Measurements from ENCODE around the gene THBS3.
"Not testable (repeated sequence)": the region's sequence is repeated elsewhere in the genome, so short reads cannot be mapped to it uniquely, and the experiment has no call there.

THBS3 gene

DNA sequence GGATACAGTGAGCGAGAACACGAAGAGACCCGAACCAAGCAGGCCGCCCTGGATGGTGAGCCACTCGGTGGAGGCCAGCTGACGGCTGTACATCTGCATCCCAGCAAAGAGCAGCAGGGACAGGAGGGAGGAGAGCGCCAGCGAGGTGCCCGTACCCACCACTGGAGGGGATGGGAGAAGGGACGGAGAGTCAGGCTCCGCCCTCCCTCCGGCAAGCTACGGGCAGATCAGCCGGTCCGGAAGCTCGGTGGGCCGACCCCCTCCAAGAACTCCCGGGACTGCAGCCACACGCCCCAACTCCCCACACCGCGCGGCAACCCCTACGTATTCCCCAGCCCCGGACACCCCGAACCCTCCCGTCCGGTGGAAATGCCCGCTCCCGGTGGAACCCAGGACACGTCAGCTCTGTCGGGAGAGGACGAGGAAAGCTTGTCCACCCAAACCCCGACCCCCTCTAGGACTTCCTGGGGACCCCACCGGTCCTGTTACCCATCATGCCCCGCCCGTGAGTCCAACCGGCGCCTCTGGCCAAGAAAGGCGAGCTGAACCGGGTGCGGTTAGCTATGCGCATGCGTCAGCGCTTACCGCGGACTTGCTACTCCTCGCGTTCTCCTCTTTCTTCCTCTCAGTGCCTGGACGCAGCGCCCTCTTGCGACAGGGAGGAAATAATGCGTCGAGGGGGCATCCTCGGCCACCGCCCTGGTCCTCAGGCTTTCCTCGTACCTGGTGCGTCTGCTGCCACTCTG lies 34.8 kb downstream of the THBS3 start, which contains the start of gene KRTCAP2:
KRTCAP2 (minus strand) TSS at position 573 of the 746 bp plus-strand sequence; CDS start at position 493, 80 bp downstream.
- FAIRE-seq, result peak; percentile 90

GRCh38 chr1:155171836-155172731 lies 35.6 kb downstream of the THBS3 start:
- FAIRE-seq, result no peak

DNA sequence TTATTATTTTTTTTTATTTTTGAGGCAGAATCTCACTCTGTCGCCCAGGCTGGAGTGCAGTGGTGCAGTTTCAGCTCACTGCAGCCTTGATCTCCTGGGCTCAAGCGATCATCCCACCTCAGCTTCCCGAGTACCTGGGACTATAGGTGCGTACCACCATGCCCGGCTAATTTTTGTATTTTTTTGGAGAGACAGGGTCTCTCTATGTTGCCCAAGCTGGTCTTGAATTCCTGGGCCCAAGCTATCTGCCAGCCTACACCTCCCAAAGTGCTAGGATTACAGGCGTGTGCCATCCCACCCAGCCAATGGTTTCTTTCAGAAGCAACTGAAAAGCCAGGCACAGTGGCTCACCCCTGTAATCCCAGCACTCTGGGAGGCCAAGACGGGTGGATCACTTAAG lies 36.9 kb downstream of the THBS3 start:
- no peak for FAIRE-seq

GRCh38 chr1:155170101-155170785 lies 37.5 kb downstream of the THBS3 start:
- no peak for FAIRE-seq

GRCh38 chr1:155169541-155169940 lies 38.2 kb downstream of the THBS3 start:
- FAIRE-seq, result no peak

DNA sequence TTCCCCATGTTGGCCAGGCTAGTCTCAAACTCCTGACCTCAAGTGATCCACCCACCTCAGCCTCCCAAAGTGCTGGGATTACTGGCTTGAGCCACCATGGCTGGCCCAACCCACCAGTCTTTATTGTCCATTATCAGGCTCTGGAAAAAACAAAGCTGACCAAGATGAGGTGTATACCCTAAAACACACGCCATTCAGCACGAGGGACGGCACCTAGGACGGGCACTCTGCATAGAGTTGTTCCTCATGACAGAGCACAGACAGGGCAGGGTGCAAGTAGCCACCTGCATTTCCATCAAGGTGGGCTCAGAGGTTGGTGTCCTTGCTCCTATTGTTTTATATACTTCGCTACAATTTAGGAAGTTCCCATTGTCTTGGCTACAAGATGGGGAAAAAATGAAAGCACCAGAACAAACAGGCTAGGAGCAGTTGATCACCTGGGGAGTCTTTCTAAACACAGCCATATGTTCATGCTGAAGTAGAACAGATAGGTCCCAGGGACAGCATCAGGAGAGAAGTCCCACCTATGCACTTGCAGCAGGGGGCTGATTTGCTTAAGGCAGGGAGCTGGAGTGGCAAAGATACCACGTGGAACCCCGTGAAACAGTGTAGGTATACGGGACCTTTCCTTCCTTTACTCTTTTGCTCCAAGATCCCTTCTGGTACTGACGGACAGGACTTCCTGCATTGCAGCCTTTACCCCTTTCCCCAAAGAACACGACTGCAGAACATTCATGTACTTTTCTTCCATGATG lies 39.1 kb downstream of the THBS3 start:
- no peak for FAIRE-seq

GRCh38 chr1:155168105-155168445 lies 39.6 kb downstream of the THBS3 start:
- FAIRE-seq, result not testable (repeated sequence)

DNA sequence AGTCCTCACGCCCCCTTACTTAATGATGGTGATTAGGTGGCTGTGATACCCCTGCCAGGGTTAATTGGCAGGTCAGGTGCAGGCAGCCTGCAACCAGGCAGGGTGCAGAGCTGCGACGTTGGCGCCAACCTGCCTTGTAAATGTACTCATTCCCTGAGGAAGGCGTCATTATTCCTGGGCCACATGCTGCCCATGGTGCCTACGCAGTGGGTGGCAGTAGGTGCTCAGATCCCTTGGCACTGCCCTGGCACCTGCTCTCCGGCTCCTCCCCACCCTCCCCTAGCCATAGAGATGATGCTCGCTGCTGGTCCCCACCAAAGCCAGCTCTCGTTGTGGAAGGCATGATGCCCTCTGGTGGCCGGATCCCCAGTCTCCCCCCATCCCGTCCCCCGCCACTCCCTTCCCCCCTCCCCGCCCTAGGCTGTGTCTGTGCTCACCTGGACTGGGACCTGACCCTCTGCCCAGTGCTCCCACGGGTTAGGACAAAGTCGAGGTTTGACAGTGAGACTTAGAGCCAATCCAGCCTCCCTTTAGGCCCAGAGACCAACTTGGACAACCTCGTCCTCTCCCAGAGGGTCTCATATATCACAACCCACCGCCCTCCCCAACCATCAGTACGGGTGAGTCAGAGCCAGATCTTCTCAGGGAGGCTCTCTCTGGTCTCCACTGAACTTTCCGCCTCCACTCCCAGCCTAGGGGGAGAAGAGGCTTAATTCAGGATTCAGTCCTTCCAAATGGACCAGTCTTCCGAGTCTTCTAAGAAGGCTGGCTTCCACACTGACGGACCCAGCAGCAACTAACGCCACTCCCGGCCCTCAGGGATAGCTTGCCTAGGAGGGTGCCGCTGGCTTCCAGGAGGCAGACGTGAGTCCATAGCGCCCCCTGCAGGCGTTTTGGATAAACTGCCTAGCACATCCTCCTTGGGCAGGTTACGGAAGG lies 40.3 kb downstream of the THBS3 start:
- FAIRE-seq, result peak; percentile 85

DNA sequence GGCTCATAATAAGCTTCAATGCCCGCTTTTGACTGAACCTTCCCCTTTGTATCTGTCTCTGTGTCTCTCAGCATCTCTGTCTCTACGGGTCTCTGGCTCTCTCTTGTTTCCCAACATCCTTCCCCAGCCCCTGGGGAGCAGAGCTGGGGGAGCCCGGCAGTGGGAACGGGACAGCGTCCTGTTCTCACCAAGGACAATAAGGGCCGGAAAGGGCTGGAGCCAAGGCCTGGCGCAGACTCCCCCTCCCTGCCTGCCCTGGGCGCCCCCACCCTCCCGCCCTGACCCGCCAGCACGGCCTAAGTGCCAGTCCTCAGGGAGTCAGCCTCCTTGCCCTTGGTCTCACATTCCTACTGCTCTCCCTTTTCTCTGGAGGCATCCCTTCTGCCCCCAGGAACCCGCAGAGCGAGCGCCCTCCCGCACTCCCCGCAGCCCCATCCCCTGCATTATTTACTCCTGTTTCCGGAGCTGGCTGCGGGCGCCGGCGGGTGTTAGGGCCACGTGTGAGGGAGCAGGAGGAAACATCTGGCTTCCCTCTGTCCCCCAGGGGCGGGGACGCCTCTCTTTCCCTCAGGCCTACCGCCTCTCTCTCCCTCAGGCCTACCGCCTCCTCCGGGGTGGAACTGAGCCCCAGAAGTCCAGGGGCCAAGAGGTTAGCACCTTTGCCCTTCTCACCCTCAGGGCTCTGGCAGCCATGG lies 41.1 kb downstream of the THBS3 start:
- no peak for FAIRE-seq

GRCh38 chr1:155166051-155166470 lies 41.6 kb downstream of the THBS3 start:
- FAIRE-seq, result no peak

DNA sequence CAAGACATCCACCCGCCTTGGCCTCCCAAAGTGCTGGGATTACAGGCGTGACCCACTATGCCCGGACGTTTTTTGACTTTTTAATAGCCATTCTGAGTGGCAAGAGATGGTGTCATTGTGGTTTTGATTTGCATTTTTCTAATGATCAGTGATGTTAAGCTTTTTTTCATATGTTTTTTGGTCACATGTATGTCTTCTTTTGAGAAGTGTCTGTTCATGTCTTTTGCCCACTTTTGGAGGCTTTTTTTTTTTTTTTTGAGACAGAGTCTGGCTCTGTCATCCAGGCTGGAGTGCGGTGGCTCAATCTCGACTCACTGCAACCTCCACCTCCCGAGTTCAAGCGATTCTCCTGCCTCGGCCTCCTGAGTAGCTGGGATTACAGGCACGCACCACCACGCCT lies 43.1 kb downstream of the THBS3 start:
- FAIRE-seq, result not testable (repeated sequence)

- FAIRE-seq, result not testable (repeated sequence)
These were observed 43.9 kb downstream of the THBS3 start for GRCh38 chr1:155163785-155164184.

- not testable (repeated sequence) for FAIRE-seq
These were observed 45.1 kb downstream of the THBS3 start for GRCh38 chr1:155162631-155163030.

DNA sequence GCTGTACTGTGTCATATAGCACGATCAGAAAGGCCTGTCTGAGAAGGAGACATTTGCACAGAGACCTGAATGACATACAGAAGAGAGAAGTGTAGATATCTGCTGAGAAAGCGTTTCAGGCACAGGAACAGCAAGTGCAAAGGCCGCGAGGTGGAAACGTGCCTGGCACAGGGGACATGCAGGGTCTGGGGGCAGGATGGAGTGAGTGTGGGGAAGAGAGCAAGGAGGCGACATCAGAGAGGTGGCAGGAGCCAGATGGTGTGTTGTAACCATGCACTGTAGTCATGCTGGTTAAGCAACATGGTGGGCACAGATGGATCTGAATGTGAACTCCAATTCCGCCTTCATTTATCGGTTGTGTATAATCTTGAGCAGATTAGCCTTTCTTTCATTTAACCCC lies 47.6 kb downstream of the THBS3 start:
- no peak for FAIRE-seq

DNA sequence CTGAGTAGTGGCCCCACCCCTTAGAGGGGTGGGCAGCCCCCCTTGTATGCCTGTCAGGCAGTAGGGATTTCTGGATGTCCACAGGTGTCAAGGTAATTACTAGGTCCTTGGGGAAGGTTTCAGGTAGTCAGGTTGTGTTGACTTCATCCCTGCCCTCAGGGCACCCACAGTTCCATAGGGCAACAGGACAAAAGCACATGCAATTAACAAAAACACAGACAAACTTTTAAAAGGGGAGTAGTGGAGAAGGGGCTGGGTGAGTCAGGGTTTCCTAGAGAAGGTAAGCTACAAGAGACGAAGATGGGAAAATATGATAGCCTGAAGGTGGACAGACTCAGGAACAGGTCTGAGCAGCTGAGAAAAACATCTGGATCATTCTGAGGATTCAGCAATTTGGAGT lies 48.7 kb downstream of the THBS3 start:
- no peak for FAIRE-seq

GRCh38 chr1:155155996-155156643 lies 51.6 kb downstream of the THBS3 start:
- FAIRE-seq, result not testable (repeated sequence)

All from G401.6 (cell line).